ENCODE measurements around the gene TRIP10. TPM values are rescaled to one million over a fixed set of nuclear protein-coding genes. Genes with fewer than 3 reads are reported as not detected.

TRIP10 gene
- polyA plus RNA-seq, 1 experiment: 51.5 TPM

DNA sequence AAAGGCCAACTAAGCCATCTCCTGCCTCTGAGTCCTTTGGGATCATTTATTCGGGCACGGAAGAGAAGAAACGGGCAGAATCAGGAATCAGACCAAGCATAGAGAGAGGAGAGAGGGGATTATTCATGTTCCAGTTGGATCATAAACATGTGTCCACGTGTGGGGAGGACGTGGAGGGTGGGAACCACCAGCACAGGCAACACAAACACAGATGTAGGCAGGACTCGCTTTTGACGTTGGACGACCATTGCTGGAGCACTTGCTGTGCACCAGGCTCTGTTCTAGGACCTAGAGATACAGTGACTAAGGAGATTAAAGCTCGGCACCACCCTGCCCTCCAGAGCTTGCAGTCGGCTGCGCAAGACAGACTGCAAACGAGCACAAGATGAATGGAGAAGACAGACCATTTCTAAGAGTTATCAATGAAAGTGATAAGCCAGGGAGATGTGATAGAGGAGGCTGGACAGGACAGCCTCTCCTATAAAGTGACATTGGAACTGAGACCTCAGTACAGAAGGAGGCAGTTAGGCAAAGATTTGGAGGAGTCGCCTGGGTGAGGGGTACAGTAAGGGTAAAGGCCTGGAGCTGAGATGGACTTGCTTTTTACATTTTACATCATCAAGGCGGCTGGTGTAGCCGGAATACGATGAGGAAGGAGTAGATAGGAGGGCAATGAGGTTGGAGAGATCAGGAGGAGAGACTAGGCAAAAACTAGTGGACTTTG is 27.0 kb downstream of the TRIP10 start:
- DNase-seq (ENCODE audit: low read depth): no peak

DNA sequence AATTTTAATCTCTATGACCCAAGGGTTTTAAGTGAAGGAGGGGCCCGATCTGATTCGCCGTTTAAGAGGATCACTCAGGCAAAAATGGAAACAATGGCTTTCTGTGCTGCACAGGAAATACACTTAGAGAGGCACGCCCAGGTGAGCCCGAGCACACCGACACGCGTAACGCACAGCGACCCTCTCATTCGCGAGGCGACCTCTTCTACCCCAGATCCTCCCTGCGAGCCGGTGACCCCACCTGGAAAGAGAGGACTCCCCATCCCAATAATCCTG is 27.5 kb downstream of the TRIP10 start:
- ChIA-PET POLR2A (no interaction called here), CTCF (no interaction called here)
- TF ChIP-seq, protein P1, sequence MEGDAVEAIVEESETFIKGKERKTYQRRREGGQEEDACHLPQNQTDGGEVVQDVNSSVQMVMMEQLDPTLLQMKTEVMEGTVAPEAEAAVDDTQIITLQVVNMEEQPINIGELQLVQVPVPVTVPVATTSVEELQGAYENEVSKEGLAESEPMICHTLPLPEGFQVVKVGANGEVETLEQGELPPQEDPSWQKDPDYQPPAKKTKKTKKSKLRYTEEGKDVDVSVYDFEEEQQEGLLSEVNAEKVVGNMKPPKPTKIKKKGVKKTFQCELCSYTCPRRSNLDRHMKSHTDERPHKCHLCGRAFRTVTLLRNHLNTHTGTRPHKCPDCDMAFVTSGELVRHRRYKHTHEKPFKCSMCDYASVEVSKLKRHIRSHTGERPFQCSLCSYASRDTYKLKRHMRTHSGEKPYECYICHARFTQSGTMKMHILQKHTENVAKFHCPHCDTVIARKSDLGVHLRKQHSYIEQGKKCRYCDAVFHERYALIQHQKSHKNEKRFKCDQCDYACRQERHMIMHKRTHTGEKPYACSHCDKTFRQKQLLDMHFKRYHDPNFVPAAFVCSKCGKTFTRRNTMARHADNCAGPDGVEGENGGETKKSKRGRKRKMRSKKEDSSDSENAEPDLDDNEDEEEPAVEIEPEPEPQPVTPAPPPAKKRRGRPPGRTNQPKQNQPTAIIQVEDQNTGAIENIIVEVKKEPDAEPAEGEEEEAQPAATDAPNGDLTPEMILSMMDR (IDR thresholded peaks at IDR 0.05; ENCODE audit: insufficient read depth, low read depth, low read length): no peak
- Histone ChIP-seq H3K27me3 (ENCODE audit: control insufficient read depth, insufficient read depth, low read length) (peaks cover 6% of the 10 kb centered on the region), H3K36me3 (ENCODE audit: control insufficient read depth, insufficient read depth, low read length) (no peaks in the 10 kb centered on the region), H3K4me3 (ENCODE audit: low read depth, low read length) (no peak overlapping the region)
- no peak for DNase-seq (ENCODE audit: low read depth)

More for the DNA sequence above, 27.0 kb downstream of the TRIP10 start:
- Histone ChIP-seq H3K4me3 (ENCODE audit: low read depth, low read length) (no peak overlapping the region), H3K36me3 (ENCODE audit: control insufficient read depth, insufficient read depth, low read length) (no peaks in the 10 kb centered on the region), H3K27me3 (ENCODE audit: control insufficient read depth, insufficient read depth, low read length) (peaks cover 6% of the 10 kb centered on the region)
- ChIA-PET CTCF (no interaction called here), POLR2A (no interaction called here)
- TF ChIP-seq, protein P1 (IDR thresholded peaks at IDR 0.05; ENCODE audit: insufficient read depth, low read depth, low read length): no peak

DNA sequence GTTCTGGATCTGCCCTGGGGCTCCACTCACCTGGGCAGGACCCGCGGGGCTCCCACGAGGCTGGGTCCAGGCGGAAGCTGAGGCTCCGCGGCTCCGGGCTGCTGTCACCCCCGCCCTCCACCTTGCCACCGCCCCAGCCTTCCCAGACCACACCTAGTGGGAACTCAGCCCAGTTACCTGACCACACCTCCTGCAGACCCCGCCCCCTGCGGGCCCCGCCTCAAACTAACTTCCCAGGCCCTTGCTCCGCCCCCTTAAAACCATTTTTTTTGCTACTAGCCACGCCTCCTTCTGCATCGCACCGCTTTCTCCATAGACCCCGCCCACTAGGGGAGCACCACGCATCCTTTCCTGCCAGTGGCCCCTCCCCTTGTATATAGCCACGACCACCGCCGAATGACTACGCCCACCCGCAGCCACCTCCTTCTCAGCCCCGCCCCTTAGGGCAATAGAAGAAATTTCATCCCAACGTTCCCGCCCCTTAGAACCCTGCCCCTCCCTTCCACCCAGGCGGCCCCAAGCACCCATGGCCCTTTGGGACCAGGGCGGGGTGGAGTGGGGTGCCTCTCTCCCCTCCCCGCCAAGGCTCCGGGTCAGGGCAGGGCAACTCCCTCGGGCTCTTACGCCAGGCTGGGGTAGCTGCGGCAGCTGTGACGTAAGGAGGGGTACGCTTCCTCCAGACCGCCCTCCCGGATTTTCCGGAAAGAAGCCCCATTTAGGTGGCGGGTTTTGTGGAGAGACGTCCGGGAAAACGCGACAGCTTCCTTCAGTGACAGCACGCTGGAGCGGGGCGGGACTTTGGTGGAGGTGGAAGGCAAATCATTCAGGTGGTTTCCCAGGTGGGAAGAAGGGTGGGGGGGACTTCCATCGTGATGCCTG is 28.1 kb downstream of the TRIP10 start, which contains the start of gene SH2D3A:
Gene SH2D3A, minus strand, starts transcription at position 79 of the 879 bp plus-strand sequence. CDS start 3,687 bp downstream, outside the sequence.
- ChIA-PET POLR2A (no interaction called here), CTCF (interaction anchor here (1.1 to 2.7 kb wide), 2 partner anchors 12 to 30 kb away, joined by 3 to 10 read pairs; partner anchors contain the start of gene GPR108)
- TF ChIP-seq, protein P1 (IDR thresholded peaks at IDR 0.05; ENCODE audit: insufficient read depth, low read depth, low read length): no peak
- no peak for DNase-seq (ENCODE audit: low read depth)
- H3K27me3 ChIP-seq (ENCODE audit: control insufficient read depth, insufficient read depth, low read length): peaks cover 6% of the 10 kb centered on the region
- no peaks in the 10 kb centered on the region for H3K36me3 ChIP-seq (ENCODE audit: control insufficient read depth, insufficient read depth, low read length)
- H3K4me3 ChIP-seq (ENCODE audit: low read depth, low read length): no peak within 1 kb of the TSS

GRCh38 chr19:6768236-6768785 is 28.8 kb downstream of the TRIP10 start:
- ChIA-PET CTCF (interaction anchor here (1.0 to 2.7 kb wide), 5 partner anchors 10 to 137 kb away, joined by 3 to 10 read pairs (median 4); partner anchors contain the start of gene GPR108), POLR2A (no interaction called here)
- Histone ChIP-seq H3K36me3 (ENCODE audit: control insufficient read depth, insufficient read depth, low read length) (no peaks in the 10 kb centered on the region), H3K27me3 (ENCODE audit: control insufficient read depth, insufficient read depth, low read length) (peaks cover 6% of the 10 kb centered on the region), H3K4me3 (ENCODE audit: low read depth, low read length) (no peak overlapping the region)
- no peak for DNase-seq (ENCODE audit: low read depth)
- TF ChIP-seq, protein P1 (IDR thresholded peaks at IDR 0.05; ENCODE audit: insufficient read depth, low read depth, low read length): no peak

Data from BJ (cell line).